NCI-H187 treated with DMSO at 0.1 percent for 48 hours (cell line): ENCODE measurements around the gene PRKAG2.
"Not testable (repeated sequence)": the region's sequence is repeated elsewhere in the genome, so short reads cannot be mapped to it uniquely, and the experiment has no call there.

Experiments
- DNase-seq: peaks from one replicate; lab custom pipeline; 2025; lab: John Stamatoyannopoulos, UW

Gene PRKAG2

GRCh38 chr7:151550656-151551286 is 326.1 kb downstream of the PRKAG2 start:
- no peak for DNase-seq

GRCh38 chr7:151549644-151550043 is 327.3 kb downstream of the PRKAG2 start:
- DNase-seq: no peak

DNA sequence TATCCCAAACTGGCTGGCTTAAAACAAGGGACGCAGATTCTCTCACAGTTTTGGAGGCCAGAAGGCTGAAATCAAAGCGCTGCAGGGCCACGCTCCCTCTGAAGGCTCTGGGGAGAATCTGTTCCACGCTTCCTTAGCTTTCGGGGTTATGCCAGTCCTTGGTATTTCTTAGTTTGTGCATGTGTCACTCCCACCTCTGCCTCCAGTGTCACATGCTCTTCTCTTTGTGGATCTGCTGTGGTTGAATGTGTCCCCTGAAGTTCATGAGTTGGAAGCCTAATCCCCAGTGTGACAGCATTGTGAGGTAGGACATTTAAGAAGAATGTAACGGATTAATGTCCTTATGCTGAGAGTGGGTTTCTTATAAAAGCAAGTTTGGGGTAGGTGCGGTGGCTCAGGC is 327.8 kb downstream of the PRKAG2 start:
- no peak for DNase-seq

- DNase-seq: no peak
Measured at GRCh38 chr7:151544183-151544582, 332.7 kb downstream of the PRKAG2 start.

DNA sequence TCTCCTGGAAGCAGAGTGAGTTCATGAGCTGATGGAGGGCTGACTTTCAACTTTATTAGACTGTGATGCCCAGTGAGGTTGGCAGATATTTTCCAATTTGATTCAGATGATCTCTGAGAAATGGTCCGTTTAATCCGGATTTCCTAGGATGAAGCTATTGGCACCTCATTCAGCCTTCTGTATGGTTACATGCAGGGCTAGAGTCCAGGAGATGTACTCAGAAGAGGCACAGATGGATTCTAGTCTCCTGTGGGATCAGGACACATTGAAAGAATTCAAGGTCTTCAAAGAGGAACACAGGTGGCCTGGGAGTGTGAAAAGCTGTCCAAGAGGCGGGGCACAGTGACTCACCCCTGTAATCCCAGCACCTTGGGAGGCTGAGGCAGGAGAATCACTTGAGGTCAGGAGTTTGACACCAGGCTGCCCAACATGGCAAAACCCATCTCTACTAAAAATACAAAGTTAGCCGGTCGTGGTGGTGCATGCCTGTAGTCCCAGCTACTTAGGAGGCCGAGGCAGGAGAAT is 334.2 kb downstream of the PRKAG2 start:
- DNase-seq: no peak

DNA sequence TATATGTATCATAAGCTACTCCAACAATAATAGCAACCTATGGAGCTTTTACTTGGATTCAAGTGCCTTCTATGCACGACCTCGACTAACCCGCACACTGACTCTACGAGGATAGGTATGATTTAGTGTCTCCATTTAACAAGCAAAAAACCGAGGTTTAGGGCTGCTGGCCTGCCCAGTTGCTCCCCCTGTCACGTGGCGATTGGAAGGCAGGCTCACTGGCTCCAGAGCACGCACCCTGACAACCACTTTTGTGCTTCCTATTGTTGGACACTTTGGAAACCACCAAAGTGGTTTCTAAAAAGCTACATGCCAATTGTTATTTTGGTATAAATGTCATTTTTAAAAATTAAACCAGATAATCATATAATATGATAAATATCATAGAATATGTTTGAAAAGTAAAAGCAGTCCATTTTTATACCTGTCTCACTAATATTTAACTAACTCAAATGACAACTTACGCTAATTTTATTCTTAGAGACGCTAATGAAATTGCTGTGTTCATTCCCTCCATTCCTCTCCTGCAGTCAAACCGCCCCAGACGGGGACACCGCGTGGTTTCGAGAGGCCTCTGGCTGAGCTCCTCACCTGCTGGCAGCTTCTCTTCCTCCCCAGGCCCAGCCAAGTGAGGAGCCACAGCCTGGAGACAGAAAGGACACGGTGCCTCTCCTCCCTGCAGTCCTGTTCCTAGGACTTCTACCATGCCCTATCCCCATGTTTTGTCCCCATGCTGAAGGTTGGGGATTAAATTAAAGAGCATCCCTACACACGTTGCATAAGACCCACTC is 335.0 kb downstream of the PRKAG2 start:
- DNase-seq: no peak

GRCh38 chr7:151540146-151540545 is 336.8 kb downstream of the PRKAG2 start:
- DNase-seq: no peak

- no peak for DNase-seq
Measured at GRCh38 chr7:151539088-151539671, 337.7 kb downstream of the PRKAG2 start.

GRCh38 chr7:151537818-151538561 is 338.9 kb downstream of the PRKAG2 start:
- DNase-seq: no peak

DNA sequence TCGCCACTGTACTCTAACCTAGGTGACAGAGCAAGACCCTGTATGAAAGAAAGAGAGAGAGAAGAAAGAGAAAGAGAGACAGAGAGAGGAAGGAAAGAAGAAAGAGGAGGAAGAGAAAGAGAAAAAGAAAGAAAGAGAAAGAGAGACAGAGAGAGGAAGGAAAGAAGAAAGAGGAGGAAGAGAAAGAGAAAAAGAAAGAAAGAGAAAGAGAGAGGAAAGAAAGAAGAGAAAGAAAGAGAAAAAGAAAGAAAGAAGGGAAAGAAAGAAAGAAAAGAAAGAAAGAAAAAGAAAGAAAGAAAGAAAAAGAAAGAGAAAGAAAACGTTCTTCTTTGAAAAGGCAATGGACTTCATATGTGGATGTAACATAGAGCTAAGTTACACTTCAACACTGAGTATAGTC is 340.7 kb downstream of the PRKAG2 start:
- DNase-seq: not testable (repeated sequence)

GRCh38 chr7:151529842-151530241 is 347.1 kb downstream of the PRKAG2 start:
- no peak for DNase-seq

- DNase-seq: no peak
Measured at GRCh38 chr7:151524845-151525244, 352.1 kb downstream of the PRKAG2 start.

DNA sequence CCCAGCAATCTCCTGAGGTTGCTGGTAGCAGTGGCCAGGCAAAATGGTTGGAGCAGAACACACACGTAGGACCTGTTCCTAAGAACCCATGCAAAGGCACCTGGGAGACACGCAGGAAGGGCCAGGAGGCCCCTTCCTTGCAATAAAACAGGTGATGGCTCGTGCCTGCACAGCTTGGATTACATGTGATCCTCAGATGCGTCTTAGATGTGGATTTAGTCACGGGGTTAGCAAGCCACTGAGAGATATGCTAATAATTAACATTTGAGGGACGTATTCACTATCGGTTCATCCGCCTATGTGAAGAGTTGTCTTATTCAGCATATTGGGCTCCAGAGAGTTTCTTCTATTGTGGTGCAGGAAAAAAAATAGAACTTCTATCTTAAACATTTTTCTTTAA is 352.6 kb downstream of the PRKAG2 start:
- no peak for DNase-seq

- DNase-seq: no peak
Measured at GRCh38 chr7:151520419-151521261, 356.3 kb downstream of the PRKAG2 start.

DNA sequence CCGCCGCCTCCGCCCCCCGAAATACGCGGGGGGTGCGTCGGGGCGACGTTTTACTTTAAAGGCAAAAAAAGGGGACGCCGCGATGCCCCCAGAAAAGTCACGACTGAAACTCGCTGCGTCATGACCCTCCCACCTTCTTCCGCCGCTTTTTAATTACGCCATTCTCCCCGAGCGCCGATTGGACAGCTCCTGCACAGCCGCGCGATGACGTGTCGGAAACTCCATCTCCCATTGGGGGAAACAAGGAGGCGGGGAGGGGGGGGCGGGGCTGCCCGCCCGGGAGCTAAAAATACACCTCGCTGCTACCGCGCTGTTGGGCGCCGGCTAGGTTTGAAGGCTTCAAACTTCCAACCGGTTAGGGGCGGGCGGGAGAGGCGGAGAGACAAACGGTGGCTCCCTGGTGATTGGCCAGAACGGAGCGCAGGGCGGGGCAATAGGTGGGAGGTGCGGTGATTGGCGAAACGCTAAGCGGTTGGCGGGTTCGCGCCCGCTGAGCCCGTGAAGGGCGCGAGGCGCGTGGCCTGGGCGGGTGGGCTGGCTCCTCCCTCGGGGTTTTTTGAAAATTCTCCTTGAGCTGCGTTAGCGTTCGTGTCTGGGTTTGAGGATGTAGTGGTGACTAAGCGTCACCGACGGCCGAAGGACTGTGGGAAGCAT is 357.0 kb downstream of the PRKAG2 start, which contains the start of gene RHEB:
RHEB (minus strand) TSS at position 131 of the 654 bp plus-strand sequence. CDS start 384 bp downstream, outside the sequence.
- peak; percentile 91 for DNase-seq

DNA sequence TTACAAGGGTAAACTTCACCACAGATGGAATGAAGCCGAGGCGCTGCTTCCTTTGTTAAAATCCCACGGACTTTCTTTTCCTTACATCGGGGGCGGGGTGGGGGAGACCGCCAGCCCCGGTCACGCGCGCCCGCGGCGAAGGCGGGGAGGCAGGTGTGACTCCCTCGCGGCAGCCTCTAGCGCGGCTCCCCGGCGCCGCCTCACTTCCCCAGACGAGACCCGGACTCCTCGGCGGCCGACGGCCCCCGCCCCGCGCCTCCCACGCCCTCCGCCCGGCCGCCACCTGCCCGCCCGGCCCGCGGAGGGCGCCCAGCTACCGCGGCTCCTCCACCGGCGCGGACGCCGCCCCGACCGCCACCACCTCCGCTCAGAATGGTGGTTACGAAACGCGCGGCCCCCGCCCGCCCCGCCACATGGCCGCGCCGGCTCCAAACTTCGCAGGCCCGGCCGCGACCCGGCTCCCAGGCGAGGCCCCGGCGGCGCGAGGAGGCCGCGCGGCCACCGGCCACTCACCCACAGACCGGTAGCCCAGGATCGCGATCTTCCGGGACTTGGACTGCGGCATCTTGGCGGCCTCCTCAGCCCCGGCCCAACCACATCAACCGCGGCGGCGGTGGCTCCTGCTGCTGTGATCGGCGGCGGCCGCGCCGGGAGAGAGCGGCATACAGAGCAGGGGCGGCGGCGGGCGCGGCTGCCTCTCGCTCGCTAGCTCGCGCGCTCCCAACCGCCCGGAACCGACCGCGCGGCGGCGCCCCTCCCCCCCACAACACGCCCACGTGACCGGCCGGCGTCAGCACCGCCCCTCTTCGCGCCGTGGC is 357.8 kb downstream of the PRKAG2 start:
- DNase-seq: not testable (repeated sequence)

- DNase-seq: no peak
Measured at GRCh38 chr7:151518105-151518946, 358.6 kb downstream of the PRKAG2 start.

DNA sequence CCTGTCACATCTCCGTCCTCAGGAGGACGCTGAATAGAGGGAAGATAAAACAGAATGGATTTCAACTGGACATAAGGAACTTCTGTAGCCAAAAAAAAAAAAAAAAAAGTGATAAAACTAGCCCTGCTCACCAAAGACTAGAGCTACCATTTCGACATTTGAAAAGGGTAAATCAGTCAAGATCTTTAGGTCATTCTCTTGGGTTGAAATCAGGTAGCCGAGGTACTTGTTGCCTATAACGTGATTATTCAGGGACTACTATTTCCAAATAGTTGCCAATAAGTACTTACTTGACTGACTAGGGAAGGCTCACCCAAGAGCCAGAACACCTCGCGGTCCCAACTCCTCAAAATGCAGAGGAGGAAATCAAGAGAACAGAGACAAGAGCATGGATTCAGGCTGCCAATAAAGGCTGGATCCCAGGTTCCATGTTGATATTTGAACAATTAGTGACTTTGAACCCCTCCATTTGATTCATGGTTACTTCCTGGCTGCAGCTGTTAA is 359.3 kb downstream of the PRKAG2 start:
- DNase-seq: no peak

- DNase-seq: no peak
Measured at GRCh38 chr7:151515276-151515565, 361.7 kb downstream of the PRKAG2 start.
